AG04450 (cell line): ENCODE measurements around the gene ZPLD1. TPM values are rescaled to one million over a fixed set of nuclear protein-coding genes. Genes with fewer than 3 reads are reported as not detected.

Experiments used
- CTCF ChIA-PET: fragments of 300-600, 350-600 bp; formaldehyde crosslinking; extraction: SDS; loops from one replicate; lab custom pipeline; 2022; ENCODE audit warnings: antibody characterized with exemption, inconsistent platforms; lab: Charles Lee
- POLR2A ChIA-PET: fragments of 350-600 bp; formaldehyde crosslinking; extraction: SDS; loops from one replicate; lab custom pipeline; 2021; ENCODE audit warnings: antibody characterized with exemption, inconsistent platforms; lab: Yijun Ruan, JAX
- DNase-seq: peaks from one replicate; pipeline ENCODE4 v3.0.0-alpha.2; 2011; ENCODE audit warnings: low read depth, low spot score
- H3K27ac ChIP-seq: one replicate; pipeline ENCODE4 v1.5.1; 2012; ENCODE audit warnings: low read depth, low read length, control low read depth
- H3K27me3 ChIP-seq: one replicate; pipeline ENCODE4 v1.6.0; 2012; ENCODE audit warnings: low read length; ENCODE audit not compliant: control insufficient read depth, insufficient read depth
- H3K4me3 ChIP-seq: 2 replicates; pipeline ENCODE4 v1.5.1; 2011; ENCODE audit warnings: mild to moderate bottlenecking, low read depth, low read length, control low read depth
- H3K9me3 ChIP-seq: 2 replicates; pipeline ENCODE4 v1.5.1; 2012; ENCODE audit warnings: low read length; ENCODE audit not compliant: control insufficient read depth, insufficient read depth
- polyA plus RNA-seq: library from polyadenylated mRNA; depleted of rRNA; stranded (reverse); fragments of >200 nt; gene quantifications from 2 replicates; pipeline ENCODE4 v1.2.3, GENCODE V29; 2011
- TF ChIP-seq, protein P1 (sequence below): IDR thresholded peaks from 2 replicates; pipeline ENCODE4 v1.5.1; 2011; ENCODE audit warnings: low read depth, low read length, control low read depth, inconsistent platforms

ZPLD1 gene
- polyA plus RNA-seq, 1 experiment: 0.02 TPM

DNA sequence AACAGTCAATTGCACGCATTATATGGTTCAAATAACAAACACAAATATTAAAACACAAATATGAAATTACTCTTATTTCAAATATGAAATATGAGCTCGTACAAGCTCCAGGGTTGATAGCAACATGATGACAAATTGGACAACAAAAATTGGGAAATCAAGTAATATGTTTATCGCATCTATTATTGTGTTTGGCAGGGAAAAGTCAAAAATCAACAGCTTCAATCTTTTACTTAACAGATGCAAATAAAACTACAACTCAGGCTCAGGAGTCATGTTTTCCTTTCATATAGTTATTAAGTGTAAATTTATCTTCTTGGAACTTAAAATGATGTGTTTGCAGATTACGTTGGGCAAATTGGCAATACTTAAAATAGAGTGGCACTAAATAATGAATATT, 41.4 kb downstream of the ZPLD1 start:
- H3K9me3 ChIP-seq: no peaks in the 10 kb centered on the region
- POLR2A ChIA-PET: no interaction called here
- H3K27ac ChIP-seq: no peak overlapping the region
- CTCF ChIA-PET: interaction anchor here (0.6 kb wide), 1 partner anchor 197 kb away, joined by 3 read pairs; no protein-coding TSS in a partner anchor
- H3K4me3 ChIP-seq: no peak overlapping the region
- no peaks in the 10 kb centered on the region for H3K27me3 ChIP-seq
- TF ChIP-seq, protein P1, sequence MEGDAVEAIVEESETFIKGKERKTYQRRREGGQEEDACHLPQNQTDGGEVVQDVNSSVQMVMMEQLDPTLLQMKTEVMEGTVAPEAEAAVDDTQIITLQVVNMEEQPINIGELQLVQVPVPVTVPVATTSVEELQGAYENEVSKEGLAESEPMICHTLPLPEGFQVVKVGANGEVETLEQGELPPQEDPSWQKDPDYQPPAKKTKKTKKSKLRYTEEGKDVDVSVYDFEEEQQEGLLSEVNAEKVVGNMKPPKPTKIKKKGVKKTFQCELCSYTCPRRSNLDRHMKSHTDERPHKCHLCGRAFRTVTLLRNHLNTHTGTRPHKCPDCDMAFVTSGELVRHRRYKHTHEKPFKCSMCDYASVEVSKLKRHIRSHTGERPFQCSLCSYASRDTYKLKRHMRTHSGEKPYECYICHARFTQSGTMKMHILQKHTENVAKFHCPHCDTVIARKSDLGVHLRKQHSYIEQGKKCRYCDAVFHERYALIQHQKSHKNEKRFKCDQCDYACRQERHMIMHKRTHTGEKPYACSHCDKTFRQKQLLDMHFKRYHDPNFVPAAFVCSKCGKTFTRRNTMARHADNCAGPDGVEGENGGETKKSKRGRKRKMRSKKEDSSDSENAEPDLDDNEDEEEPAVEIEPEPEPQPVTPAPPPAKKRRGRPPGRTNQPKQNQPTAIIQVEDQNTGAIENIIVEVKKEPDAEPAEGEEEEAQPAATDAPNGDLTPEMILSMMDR: no peak
- DNase-seq: no peak

DNA sequence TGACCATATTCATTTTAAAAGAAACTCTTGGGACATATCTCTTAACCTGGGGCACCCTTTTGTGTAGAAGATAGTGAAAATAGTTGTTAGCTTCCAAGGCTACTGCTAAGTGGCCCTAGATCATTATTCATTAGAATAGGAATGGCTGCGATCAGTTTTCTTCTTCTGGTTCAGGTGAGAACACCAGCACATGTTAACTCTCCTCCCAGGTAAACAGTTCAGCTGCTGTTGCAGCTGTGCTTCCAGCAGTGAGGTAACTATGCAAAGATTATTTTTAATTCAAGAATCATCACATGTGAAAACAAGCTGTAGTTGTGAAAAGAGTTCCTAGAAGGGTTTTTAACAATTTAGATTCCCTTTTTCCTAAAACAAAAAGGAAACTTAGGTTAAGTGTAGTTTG, 43.3 kb downstream of the ZPLD1 start:
- ChIA-PET POLR2A (no interaction called here), CTCF (no interaction called here)
- TF ChIP-seq, protein P1: no peak
- no peaks in the 10 kb centered on the region for H3K9me3 ChIP-seq
- no peak for DNase-seq
- no peaks in the 10 kb centered on the region for H3K27me3 ChIP-seq
- no peak overlapping the region for H3K4me3 ChIP-seq
- no peak overlapping the region for H3K27ac ChIP-seq

DNA sequence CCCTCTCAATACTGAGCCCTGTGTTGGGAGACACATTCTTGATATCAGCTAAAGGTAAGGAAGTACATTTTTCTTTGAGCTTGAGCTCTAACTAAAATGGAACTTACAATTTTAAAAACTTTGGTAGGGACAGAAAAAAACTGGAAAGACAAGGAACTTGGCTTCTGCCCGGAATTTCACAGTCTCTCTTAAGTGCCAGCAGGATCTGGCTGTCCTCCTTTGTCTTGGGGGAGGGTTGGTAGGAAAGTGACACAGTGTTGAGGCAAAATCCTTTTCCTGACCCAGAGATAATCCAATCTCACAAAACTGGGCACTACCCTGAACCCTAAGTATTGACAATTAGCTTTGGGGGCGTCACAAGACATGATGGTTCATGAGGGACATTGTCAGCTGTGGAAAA, 45.3 kb downstream of the ZPLD1 start:
- DNase-seq: no peak
- TF ChIP-seq, protein P1: no peak
- H3K9me3 ChIP-seq: no peaks in the 10 kb centered on the region
- no peak overlapping the region for H3K27ac ChIP-seq
- ChIA-PET POLR2A (no interaction called here), CTCF (no interaction called here)
- no peak overlapping the region for H3K4me3 ChIP-seq
- H3K27me3 ChIP-seq: no peaks in the 10 kb centered on the region

DNA sequence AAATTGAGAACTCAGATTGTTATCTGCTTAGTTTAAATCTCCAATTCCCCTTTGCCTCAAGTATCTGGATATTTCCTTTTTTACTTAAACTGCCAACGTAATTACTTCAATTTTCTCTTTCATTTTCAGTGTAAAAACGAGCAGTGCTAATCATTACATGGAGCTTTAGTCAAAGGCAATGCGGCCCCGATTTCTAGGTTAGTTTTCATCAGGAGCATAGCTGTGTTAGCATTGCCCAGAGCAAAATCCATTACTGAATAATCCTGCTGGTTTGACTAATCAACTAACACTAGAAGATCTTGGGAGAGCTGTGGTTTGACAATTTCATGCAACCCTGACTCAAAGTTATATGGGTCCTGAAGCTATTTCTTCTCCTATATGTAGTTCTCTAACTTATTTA, 46.2 kb downstream of the ZPLD1 start:
- DNase-seq: no peak
- ChIA-PET POLR2A (no interaction called here), CTCF (interaction anchor here (1.1 kb wide), 1 partner anchor 9 kb away, joined by 3 read pairs; no protein-coding TSS in a partner anchor)
- TF ChIP-seq, protein P1: no peak
- Histone ChIP-seq H3K27me3 (no peaks in the 10 kb centered on the region), H3K4me3 (no peak overlapping the region), H3K9me3 (no peaks in the 10 kb centered on the region), H3K27ac (no peak overlapping the region)

DNA sequence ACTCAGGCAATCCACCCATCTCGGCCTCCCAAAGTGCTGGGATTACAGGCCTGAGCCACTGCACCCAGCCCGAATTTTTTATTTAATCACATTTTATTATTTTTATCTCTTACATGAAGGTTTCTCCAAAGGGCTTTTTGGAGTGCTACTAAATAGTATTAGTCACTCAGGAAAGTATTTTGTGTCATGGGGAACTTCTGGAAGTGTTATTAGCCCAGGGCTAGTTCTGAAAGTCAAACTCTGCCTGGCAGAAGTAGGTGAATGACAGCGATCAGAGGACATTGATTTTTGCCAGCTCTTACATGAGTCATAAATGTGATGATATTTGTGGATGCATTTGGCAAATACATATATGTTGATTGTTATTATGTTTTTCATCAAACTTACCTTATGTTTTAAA, 48.7 kb downstream of the ZPLD1 start:
- H3K27me3 ChIP-seq: peaks cover 5% of the 10 kb centered on the region
- DNase-seq: no peak
- H3K27ac ChIP-seq: no peak overlapping the region
- POLR2A ChIA-PET: no interaction called here
- CTCF ChIA-PET: no interaction called here
- no peak overlapping the region for H3K4me3 ChIP-seq
- H3K9me3 ChIP-seq: no peaks in the 10 kb centered on the region
- TF ChIP-seq, protein P1: no peak
